Smooth muscle cell (in vitro differentiated cells): ENCODE results near the gene GGT6. TPM values are rescaled to one million over a fixed set of nuclear protein-coding genes. Genes with fewer than 3 reads are reported as not detected.

ENCODE experiments used
- DNase-seq: peaks from one replicate; lab custom pipeline; 2025; ENCODE audit not compliant: unreplicated experiment; lab: John Stamatoyannopoulos, UW
- H2AFZ ChIP-seq: fragments of 200-600 bp; sonication (generic); 2 replicates; pipeline ENCODE4 v1.6.0; 2016; ENCODE audit warnings: antibody characterized with exemption, low read depth, mild to moderate bottlenecking
- H3F3A ChIP-seq: fragments of 200-600 bp; sonication (generic); 2 replicates; pipeline ENCODE4 v1.6.0; 2017; ENCODE audit warnings: antibody characterized with exemption, low read depth
- H3K27ac ChIP-seq: fragments of 200-600 bp; sonication (generic); 2 replicates; pipeline ENCODE4 v1.5.1; 2016; ENCODE audit warnings: low read depth, mild to moderate bottlenecking
- H3K27me3 ChIP-seq: fragments of 200-600 bp; sonication (generic); 2 replicates; pipeline ENCODE4 v1.6.1; 2016; ENCODE audit warnings: low read depth, mild to moderate bottlenecking
- H3K36me3 ChIP-seq: fragments of 200-600 bp; sonication (generic); 2 replicates; pipeline ENCODE4 v1.5.1; 2016; ENCODE audit warnings: low read depth
- H3K4me1 ChIP-seq: fragments of 200-600 bp; sonication (generic); 2 replicates; pipeline ENCODE4 v1.5.1; 2016; ENCODE audit warnings: low read depth
- H3K4me2 ChIP-seq: fragments of 200-600 bp; sonication (generic); 2 replicates; pipeline ENCODE4 v1.6.0; 2016; ENCODE audit warnings: mild to moderate bottlenecking
- H3K4me3 ChIP-seq: fragments of 200-600 bp; sonication (generic); 2 replicates; pipeline ENCODE4 v1.5.1; 2016; ENCODE audit warnings: mild to moderate bottlenecking
- H3K79me2 ChIP-seq: fragments of 200-600 bp; sonication (generic); 2 replicates; pipeline ENCODE4 v1.6.0; 2016; ENCODE audit warnings: low read depth, mild to moderate bottlenecking
- H3K9ac ChIP-seq: fragments of 200-600 bp; sonication (generic); 2 replicates; pipeline ENCODE4 v1.6.0; 2016; ENCODE audit warnings: low read depth
- H3K9me3 ChIP-seq: fragments of 200-600 bp; sonication (generic); replicated peaks from 2 replicates; pipeline ENCODE4 v1.5.1; 2016; ENCODE audit warnings: low read depth
- H4K20me1 ChIP-seq: fragments of 200-600 bp; sonication (generic); 2 replicates; pipeline ENCODE4 v1.6.0; 2016; ENCODE audit warnings: low read depth
- WGBS: methylation state at CpG from one replicate; pipeline ENCODE4 v1.1.7; 2016; ENCODE audit warnings: low lambda C conversion rate; 5-methylcytosine and 5-hydroxymethylcytosine counted together
- polyA plus RNA-seq: library from polyadenylated mRNA; unstranded; fragments of >200 nt; fragmentation: Nextera tagmentation; extraction: Ambion mirVana; gene quantifications from 2 replicates; pipeline ENCODE4 v1.2.1, GENCODE V29; 2016
- total RNA-seq: library from RNA; depleted of rRNA; stranded (reverse); fragments of >200 nt; gene quantifications from 2 replicates; pipeline ENCODE4 v1.2.3, GENCODE V29; 2014
- TF ChIP-seq, protein P1 (sequence below): fragments of 200-600 bp; sonication (generic); IDR thresholded peaks from 2 replicates; pipeline ENCODE4 v1.5.1; 2017; ENCODE audit warnings: borderline replicate concordance, mild to moderate bottlenecking, antibody characterized with exemption; ENCODE audit not compliant: insufficient read depth, poor library complexity, severe bottlenecking

Gene GGT6
- total and polyA plus RNA-seq, 2 experiments from 2014 or later: 0.27 TPM; not detected in 1

- Histone ChIP-seq H3K36me3 (no peaks in the 10 kb centered on the region), H3K9me3 (no peaks in the 10 kb centered on the region), H3K4me1 (peaks cover 4% of the 10 kb centered on the region), H3F3A (no peaks in the 10 kb centered on the region), H3K27me3 (no peaks in the 10 kb centered on the region), H4K20me1 (peaks cover 3% of the 10 kb centered on the region), H3K79me2 (no peaks in the 10 kb centered on the region), H3K4me3 (no peak overlapping the region), H3K27ac (no peak overlapping the region), H3K4me2 (no peak overlapping the region), H2AFZ (no peak overlapping the region), H3K9ac (no peak overlapping the region)
- no peak for DNase-seq
- TF ChIP-seq, protein P1, sequence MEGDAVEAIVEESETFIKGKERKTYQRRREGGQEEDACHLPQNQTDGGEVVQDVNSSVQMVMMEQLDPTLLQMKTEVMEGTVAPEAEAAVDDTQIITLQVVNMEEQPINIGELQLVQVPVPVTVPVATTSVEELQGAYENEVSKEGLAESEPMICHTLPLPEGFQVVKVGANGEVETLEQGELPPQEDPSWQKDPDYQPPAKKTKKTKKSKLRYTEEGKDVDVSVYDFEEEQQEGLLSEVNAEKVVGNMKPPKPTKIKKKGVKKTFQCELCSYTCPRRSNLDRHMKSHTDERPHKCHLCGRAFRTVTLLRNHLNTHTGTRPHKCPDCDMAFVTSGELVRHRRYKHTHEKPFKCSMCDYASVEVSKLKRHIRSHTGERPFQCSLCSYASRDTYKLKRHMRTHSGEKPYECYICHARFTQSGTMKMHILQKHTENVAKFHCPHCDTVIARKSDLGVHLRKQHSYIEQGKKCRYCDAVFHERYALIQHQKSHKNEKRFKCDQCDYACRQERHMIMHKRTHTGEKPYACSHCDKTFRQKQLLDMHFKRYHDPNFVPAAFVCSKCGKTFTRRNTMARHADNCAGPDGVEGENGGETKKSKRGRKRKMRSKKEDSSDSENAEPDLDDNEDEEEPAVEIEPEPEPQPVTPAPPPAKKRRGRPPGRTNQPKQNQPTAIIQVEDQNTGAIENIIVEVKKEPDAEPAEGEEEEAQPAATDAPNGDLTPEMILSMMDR: no peak
- 80% methylated on average over 12 of the region's 14 CpGs for WGBS
Observed at GRCh38 chr17:4540224-4540651, 20.1 kb downstream of the GGT6 start.

DNA sequence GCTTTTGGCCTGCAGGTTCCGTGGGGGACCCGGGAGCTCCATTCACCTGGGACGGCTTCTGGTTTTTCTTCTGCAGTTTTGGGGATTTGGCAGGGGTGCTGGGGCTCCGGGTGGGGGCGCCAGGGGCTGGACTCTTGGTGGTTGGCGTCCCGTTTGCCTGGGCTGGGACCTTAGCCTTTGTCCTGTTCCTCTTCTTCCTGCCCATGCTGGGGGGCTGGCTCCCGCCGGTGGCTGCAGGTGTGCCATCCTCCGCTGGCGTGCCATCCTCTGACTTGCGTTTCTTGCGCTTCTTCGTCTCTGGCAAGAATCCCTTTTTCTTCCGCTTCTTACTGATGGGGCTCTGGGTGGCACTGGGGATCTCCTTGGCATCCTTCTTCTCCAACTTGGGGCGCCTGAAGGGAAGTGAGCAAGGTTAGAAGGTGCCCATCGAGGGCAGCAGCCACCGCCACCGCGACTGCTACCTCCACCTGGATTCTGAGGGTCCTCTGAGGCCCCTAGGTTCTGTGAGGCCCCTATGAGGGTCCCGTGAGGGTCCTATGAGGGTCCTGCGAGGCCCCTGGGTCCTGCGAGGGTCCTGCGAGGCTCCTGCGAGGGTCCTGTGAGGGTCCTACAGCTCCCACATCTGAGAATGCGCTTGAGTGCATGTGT is 20.7 kb downstream of the GGT6 start:
- H3K9me3 ChIP-seq: no peaks in the 10 kb centered on the region
- no peak for DNase-seq
- H4K20me1 ChIP-seq: peaks cover 3% of the 10 kb centered on the region
- H3K4me2 ChIP-seq: no peak overlapping the region
- TF ChIP-seq, protein P1: no peak
- H3K36me3 ChIP-seq: no peaks in the 10 kb centered on the region
- H2AFZ ChIP-seq: no peak overlapping the region
- no peak overlapping the region for H3K9ac ChIP-seq
- no peaks in the 10 kb centered on the region for H3F3A ChIP-seq
- 94% methylated on average over 26 of the region's 26 CpGs for WGBS
- H3K27ac ChIP-seq: no peak overlapping the region
- peaks cover 4% of the 10 kb centered on the region for H3K4me1 ChIP-seq
- no peaks in the 10 kb centered on the region for H3K27me3 ChIP-seq
- no peaks in the 10 kb centered on the region for H3K79me2 ChIP-seq
- no peak overlapping the region for H3K4me3 ChIP-seq

GRCh38 chr17:4539025-4539424 is 21.4 kb downstream of the GGT6 start:
- Histone ChIP-seq H3K27me3 (no peaks in the 10 kb centered on the region), H2AFZ (no peak overlapping the region), H3K79me2 (no peaks in the 10 kb centered on the region), H3K4me2 (no peak overlapping the region), H3F3A (no peaks in the 10 kb centered on the region), H3K27ac (no peak overlapping the region), H3K9ac (no peak overlapping the region), H3K36me3 (no peaks in the 10 kb centered on the region), H3K9me3 (no peaks in the 10 kb centered on the region), H3K4me3 (no peak overlapping the region), H4K20me1 (peaks cover 3% of the 10 kb centered on the region), H3K4me1 (peaks cover 4% of the 10 kb centered on the region)
- WGBS: 92% methylated on average over 8 of the region's 8 CpGs
- DNase-seq: no peak
- TF ChIP-seq, protein P1: no peak
